GM13977 (cell line): Measurements from ENCODE around the gene ST8SIA1.

Source experiments
- DNase-seq: peaks from one replicate; pipeline ENCODE4 v3.0.0; 2012; ENCODE audit warnings: low spot score
- in situ Hi-C: fragments of 300-500 bp; cut with MboI; formaldehyde crosslinking; loops from one replicate; pipeline ENCODE4 v1.12.0; 2022; ENCODE audit warnings: low sequenced_read_pairs, low pct_unique_long_range_greater_than_20kb, mixed read lengths, inconsistent platforms; ENCODE audit not compliant: unreplicated experiment
- TF ChIP-seq, protein P1 (sequence below): IDR thresholded peaks from 2 replicates; pipeline ENCODE4 v1.5.1; 2012; ENCODE audit warnings: mild to moderate bottlenecking, control low read depth; ENCODE audit not compliant: insufficient read depth; ENCODE audit errors: extremely low read depth, missing control alignments

The ST8SIA1 gene

DNA sequence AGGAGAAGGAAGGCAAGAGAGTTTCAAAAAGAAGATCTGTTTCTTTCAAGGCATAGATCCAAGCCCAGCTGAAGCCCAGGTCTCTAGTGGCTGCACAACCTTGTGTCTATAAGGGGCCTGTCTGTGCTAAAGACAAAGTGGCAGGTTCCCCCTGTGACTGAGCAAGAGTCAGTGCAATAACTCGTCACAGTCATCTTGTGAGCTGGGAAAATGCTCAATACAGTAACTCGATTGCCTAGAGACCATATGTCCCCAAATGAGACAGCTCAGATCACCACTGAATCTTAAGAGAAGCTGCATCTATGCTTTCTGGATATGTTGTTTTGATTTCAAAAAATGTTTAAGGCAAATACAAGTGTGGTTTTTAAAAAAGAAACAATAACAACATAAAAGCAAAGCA lies 24.2 kb downstream of the ST8SIA1 start:
- no peak for DNase-seq
- in situ Hi-C loops, result no loop called here
- TF ChIP-seq, protein P1, sequence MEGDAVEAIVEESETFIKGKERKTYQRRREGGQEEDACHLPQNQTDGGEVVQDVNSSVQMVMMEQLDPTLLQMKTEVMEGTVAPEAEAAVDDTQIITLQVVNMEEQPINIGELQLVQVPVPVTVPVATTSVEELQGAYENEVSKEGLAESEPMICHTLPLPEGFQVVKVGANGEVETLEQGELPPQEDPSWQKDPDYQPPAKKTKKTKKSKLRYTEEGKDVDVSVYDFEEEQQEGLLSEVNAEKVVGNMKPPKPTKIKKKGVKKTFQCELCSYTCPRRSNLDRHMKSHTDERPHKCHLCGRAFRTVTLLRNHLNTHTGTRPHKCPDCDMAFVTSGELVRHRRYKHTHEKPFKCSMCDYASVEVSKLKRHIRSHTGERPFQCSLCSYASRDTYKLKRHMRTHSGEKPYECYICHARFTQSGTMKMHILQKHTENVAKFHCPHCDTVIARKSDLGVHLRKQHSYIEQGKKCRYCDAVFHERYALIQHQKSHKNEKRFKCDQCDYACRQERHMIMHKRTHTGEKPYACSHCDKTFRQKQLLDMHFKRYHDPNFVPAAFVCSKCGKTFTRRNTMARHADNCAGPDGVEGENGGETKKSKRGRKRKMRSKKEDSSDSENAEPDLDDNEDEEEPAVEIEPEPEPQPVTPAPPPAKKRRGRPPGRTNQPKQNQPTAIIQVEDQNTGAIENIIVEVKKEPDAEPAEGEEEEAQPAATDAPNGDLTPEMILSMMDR, result no peak

DNA sequence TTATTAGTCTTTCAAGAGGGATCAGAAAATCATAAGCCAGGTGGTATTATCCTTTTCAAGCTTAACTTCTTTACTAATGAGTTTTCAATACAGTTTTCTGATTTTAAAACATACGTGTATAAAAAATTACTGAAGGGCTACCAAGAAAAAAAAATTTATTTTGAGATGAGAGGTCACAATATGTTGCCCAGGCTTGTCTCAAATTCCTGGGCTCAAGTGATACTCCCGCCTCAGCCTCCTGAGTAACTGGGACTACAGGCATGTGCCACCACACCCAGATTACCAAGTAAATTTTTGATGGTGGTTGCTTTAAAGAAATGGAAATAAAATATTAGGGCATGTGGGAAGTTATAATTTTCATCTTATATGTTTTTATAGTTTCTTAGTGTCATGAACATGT lies 26.7 kb downstream of the ST8SIA1 start:
- TF ChIP-seq, protein P1, result no peak
- DNase-seq, result no peak
- in situ Hi-C loops, result no loop called here

DNA sequence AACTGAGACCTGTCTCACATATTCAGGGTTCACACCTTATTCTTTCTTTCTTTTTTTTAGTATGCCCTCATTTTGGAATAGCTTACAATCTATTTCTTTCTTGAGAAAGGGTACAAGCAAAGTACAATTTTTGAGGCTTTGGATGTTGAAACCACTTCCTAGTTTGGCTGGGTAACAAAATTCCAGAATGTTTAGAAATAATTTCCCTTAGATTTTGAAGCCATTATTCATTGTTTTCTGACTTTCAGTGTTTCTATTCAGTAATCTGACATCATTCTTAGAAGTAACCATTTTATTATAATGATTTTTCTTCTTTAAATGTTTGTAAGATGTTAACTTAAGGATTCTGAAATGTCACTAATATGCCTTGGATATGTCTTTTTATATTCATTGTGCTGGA lies 28.2 kb downstream of the ST8SIA1 start:
- DNase-seq, result no peak
- in situ Hi-C loops, result no loop called here
- TF ChIP-seq, protein P1, result no peak

DNA sequence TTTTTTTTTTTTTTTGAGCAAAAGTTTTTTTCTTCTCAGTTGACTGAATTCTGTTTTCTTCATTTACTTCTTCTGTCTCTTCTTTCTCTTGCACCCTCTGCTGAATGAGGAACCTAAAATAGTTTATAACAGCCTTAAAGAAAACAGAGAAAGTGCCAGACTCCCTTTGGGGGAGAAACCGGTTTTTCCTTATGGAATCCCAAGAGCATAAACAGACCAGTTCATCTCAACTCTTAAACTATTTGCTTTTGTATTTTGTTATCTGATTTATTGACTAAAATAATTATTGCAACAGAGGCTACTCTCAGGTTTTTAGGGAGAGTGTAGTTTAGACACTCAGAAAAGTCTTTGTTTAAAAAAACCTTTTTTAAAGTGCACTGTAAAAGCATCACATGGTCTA lies 30.2 kb downstream of the ST8SIA1 start:
- in situ Hi-C loops, result no loop called here
- TF ChIP-seq, protein P1, result no peak
- no peak for DNase-seq

DNA sequence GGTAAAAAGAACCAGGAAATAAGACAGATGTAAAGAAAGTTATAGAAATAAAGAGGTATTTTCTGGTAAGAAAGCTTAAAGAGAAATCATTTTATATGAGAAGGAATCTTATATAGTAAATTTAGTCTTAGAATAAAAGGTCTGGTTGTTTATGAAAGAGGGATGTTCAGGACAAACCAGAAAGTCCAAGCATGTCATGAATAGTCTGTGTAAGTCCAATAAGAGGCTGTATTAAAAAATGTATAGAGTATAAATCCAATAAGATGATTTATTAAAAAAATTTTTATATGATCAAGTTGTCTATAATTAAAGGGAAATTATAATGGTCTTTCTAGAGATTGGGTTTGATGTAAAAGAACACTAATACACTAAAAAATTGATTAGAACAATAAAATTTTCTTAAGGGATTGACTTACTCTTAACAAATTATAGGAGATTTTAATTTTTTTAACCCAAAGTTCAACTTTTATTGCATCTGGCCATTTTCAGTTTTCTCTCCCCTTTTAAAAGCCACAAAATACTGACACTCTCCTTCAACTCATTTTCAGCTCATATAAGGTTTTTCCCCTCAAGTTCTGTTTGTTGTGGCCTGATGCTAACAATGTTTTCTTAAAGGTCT lies 35.1 kb downstream of the ST8SIA1 start:
- in situ Hi-C loops, result no loop called here
- TF ChIP-seq, protein P1, result no peak
- no peak for DNase-seq

DNA sequence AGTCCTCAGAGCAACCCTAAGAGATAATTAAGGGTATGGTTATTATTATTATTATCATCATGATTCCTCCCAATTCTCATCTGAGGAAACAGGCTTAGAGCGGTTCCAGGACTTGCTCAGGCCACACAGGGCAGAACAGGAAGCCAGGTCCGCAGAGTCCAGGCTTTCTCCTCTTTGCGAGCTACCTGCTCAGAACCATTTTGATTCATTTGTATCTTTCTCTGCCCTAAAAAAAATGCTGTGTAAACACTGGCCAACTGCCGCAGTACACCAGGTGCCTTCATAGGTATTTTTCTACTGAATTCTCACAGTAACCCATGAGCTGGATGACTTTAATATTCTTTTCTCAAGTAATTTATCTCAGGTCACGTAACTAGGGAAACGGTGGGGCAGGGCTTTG lies 45.3 kb downstream of the ST8SIA1 start:
- in situ Hi-C loops, result no loop called here
- DNase-seq, result no peak
- TF ChIP-seq, protein P1, result no peak
